Measurements from ENCODE around the gene AGTRAP.

Gene AGTRAP

GRCh38 chr1:11707621-11708276, 28.2 kb upstream of the AGTRAP start:
- no peak for DNase-seq

- no peak for DNase-seq
Measured at GRCh38 chr1:11708554-11709350, 27.2 kb upstream of the AGTRAP start.

DNA sequence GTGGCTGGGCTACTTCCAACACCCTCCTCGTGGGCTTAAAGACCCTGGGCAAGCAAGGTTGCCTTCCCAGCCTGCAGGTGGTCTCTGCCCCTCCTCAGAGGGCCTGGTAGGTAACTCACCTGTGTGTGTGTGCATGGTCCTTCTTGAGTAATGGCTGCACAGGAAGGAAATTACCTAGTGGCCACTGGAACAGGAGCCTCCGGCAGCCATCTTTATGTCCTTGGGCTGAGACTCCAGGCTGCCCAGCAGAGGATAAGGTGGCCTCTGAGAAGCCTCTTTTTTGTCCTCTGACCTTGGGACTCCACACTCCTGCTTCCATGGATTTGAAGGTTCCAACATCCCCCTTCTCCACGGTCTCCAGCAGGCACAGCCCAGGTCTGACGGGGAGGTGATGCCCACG, 24.4 kb upstream of the AGTRAP start:
- DNase-seq, result no peak

GRCh38 chr1:11712285-11712684, 23.7 kb upstream of the AGTRAP start:
- no peak for DNase-seq

DNA sequence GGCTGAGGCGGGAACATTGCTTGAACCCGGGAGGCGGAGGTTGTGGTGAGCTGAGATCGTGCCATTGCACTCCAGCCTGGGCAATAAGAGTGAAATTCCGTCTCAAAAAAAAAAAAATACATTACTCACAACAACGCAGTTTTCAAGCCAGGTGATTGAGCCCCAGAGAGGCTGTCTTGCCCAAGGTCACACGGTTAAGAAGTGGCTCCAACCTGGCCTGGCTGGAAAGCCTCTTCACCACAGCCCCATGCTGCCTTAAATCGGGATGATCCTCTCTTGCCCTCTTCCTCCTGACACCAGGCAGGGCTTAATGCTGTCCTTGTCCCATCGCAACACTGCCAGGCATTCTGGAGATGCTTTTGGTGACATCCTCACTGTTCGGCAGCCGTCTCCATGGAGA, 22.8 kb upstream of the AGTRAP start:
- no peak for DNase-seq

DNA sequence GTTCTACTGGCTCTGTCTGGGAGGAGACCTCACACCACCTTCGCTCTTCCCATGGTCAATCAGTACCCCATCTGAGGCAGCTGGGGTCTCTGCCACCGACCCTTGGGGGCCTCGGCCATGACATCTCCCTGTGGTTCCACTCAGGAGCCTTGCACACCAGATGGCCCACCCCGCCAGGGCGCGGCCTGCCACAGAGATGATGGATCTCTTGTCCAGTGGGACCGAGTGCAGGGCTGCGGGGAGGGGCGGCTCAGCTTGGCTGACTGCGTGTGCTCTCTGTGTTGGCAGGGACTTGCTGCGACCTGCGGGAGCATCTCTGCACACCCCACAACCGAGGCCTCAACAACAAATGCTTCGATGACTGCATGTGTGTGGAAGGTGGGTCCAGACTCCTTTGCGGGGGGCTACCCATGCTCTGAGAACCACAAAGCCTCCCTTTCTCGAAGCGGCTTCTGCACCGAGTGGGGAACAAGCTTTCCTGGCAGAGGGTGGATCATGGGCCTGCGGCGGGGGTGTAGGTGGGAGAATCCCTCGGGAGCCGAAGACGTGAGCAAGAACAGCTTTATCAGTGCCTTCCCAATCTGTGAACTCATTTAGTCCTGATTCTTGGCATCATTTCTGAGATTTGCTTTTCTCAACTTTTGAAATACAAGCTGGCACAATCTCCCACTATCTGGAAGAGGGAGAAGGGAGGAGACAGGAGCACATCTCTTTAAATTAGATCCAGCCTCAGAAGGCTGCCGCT, 20.9 kb upstream of the AGTRAP start:
- DNase-seq, result no peak

- peak; percentile 95 for DNase-seq
Measured at GRCh38 chr1:11719313-11720032, 16.5 kb upstream of the AGTRAP start.

- no peak for DNase-seq
Measured at GRCh38 chr1:11720033-11720376, 15.9 kb upstream of the AGTRAP start.

- DNase-seq, result no peak
Measured at GRCh38 chr1:11720525-11720924, 15.4 kb upstream of the AGTRAP start.

GRCh38 chr1:11721311-11721710, 14.6 kb upstream of the AGTRAP start:
- DNase-seq, result no peak

- no peak for DNase-seq
Measured at GRCh38 chr1:11722538-11722937, 13.4 kb upstream of the AGTRAP start.

DNA sequence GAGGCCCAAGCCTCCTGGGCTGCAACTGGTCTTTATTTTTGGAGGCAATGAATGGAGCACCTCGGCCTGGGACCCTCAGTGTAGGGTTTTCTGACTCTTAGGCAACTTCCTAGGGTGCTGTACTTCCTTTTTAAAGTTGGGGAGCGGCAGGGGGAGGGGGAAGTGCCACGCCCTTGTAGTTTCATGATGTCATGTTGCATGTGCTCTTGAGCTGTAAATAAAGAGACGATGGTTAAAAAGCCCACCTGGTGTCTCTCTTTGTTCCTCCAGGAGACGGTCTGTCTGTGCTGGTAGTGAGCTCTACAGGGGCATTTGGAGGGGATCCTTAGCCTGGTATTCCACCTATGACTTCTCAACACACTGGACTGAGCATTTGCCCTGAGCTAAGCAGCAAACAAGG, 10.3 kb upstream of the AGTRAP start:
- no peak for DNase-seq

DNA sequence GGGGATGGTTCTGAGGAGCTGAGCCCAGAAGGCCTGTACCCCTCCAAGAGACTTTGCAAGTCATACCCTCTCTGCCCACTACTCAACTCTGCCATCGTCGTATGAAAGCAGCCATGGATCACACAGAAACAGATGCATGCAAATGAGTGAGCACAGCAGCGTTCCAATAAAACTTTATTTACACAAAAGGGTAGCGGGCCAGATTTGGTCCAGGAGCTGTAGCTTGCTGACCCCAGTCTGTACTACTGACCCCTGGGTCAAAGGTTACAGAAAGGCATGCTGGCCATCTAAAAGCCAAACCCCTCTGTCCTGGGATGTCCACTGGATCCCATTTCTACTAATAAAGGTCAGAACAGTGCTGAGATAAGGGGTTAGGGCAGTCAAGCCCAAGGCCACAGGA, 8.8 kb upstream of the AGTRAP start:
- no peak for DNase-seq

DNA sequence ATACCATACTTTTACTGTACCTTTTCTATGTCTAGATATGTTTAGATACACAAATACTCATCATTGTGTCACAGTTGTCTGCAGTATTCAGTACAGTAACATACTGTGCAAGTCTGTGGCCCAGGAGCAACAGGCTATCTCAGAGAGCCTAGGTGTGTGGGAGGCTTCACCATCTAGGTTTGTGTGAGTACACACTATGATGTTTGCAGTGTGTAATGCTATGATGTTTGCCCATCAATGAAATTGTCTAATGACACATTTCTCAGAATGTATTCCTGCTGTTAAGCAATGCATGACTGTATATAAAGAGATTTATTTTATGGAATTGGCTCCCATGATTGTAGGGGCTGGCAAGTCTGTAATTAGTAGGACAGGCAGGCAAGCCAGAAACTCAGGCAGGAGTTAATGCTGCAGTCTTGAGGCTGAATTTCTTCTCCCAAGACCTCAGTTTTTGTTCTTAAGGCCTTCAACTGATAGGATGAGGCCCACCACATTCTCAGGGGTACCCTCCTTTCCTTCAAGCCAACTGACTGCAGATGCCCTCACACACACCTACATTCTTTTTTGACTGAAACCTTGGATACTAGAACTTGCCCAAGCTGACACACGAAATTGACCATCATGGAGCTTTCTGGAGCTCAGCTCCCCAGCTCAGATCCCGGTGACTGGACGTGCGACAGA, 7.7 kb upstream of the AGTRAP start:
- no peak for DNase-seq

GRCh38 chr1:11729155-11729497, 6.8 kb upstream of the AGTRAP start:
- DNase-seq, result no peak

- no peak for DNase-seq
Measured at GRCh38 chr1:11729498-11730428, 6.2 kb upstream of the AGTRAP start.

DNA sequence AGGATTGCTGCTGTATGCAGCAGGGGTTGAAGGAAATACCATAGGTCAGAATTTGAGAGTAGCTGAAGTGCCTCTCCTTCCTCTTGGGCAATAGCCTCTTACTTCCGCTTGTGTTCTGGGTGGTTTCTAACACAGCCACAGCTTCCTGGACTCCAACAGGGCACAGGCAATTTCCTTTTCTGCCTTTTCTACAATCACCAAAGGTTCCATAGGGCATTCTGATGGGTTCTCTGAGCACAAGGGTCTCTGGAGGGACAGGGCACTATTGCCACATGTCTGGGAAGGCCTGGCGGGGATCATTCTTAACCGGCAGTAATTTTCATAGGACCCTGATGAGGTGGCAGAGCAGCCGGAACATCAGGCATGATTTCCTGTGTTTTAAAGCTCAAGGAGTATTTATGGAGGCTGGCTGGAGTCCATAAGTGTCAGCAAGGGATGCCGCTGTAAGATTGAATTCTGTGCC, 5.5 kb upstream of the AGTRAP start:
- peak; percentile 64 for DNase-seq

DNA sequence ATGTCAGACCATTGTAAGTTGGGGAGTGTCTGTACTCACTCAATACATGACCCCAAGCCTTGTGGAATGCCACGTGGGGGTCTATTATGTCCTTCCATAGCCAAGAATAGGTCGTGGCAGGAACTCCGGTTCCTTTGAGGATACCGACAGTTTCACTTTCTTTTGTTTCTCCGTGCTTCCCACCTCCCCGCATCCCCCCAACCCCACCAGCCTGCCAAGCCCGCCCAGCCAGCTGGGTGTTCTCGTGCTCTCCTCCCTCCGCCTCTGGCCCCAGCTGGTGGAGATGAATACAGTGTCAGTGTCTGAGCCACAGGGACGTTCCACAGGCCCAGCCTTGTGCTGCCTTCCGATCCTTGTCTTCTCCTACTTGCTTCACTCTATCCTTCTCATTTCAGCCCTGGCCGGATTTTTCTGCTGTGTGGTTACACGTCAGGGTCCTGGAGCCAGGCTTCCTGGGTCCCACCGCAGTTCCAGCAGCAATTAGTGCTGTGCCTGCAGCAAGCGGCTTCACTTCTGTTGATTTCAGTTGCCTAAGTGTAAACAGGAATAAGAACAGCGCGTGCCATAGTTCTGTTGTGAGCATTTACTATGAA, 4.1 kb upstream of the AGTRAP start:
- no peak for DNase-seq

DNA sequence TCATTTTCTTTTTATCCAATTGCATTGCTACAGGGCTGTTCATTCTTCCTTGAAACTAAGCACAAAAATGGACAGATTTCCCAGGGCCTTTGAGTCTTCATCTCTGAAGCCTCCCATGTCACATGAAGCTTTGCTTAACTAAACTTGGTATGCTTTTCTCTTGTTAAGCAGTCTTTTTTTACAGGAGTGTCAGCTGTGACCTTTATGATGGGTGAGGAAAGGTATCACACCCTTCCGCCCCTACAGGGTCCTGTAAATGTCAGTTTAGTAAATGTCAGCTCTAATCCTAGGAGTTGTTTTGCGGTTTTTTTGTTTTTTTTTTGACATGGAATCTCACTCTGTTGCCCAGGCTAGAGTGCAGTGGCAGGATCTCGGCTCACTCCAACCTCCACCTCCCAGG, 2.6 kb upstream of the AGTRAP start:
- no peak for DNase-seq

- no peak for DNase-seq
Measured at GRCh38 chr1:11735531-11735853, 444 bp upstream of the AGTRAP start.
